SU-DHL-6 (cell line): Measurements from ENCODE around the gene C16orf78.

ENCODE experiments used
- CTCF ChIP-seq: fragments of 200-600 bp; sonication (generic); IDR thresholded peaks from one replicate; pipeline ENCODE4 v1.5.1; 2017; ENCODE audit warnings: antibody characterized with exemption, mild to moderate bottlenecking, low read length, moderate library complexity; ENCODE audit not compliant: insufficient read depth, poor library complexity, severe bottlenecking
- EZH2phosphoT487 ChIP-seq: fragments of 200-600 bp; sonication (generic), shearing (Covaris generic); conservative IDR thresholded peaks from 2 replicates; pipeline ENCODE4 v1.6.1; 2018; ENCODE audit warnings: mild to moderate bottlenecking, antibody characterized with exemption, low read length, moderate library complexity, mixed read lengths

- no peak for TF ChIP-seq CTCF
- no peak for TF ChIP-seq EZH2phosphoT487
These were observed 27.8 kb upstream of the C16orf78 start for GRCh38 chr16:49345829-49346228.
